ENCODE results near the gene ALDH3A2.

ALDH3A2 gene

DNA sequence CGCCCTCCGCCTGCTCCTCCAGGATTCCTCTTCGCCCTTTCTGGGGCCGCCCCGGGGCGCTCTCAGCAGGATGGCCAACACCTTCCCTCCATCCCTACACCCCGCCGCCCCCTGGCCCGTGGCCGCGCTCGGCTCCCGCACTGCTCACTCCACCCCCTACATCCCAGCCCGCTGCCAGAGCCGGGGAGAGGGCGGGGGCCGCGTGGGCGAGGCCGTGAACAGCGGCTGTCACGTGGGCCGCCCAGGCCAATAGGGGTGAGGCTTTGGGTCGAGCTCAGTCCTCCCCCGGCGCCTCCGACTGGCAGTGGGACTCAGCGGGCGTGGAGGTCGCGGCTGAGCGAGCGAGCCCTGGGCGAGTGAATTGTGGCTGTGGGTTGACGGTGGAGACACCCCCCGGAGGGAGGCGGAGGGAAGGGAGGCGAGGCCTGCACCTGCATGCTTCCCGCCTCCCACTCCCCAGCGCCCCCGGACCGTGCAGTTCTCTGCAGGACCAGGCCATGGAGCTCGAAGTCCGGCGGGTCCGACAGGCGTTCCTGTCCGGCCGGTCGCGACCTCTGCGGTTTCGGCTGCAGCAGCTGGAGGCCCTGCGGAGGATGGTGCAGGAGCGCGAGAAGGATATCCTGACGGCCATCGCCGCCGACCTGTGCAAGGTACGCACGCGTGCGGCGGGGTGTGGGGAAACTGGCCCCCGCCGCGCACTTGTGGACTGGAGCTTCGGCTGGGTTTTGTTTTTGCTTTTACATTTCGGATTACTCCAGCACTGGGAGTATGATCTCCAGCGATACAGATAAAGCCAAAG, at the start of gene ALDH3A2:
ALDH3A2 (plus strand) TSS at position 277 of the 799 bp plus-strand sequence; CDS start at position 498, 221 bp downstream.
- Mint-ChIP-seq H3K4me1 (ENCODE audit: low read depth) (peaks cover 61% of the 10 kb centered on the region), H3K36me3 (ENCODE audit: low read depth) (peaks cover 34% of the 10 kb centered on the region), H3K9me3 (peaks cover 6% of the 10 kb centered on the region), H3K27me3 (no peaks in the 10 kb centered on the region), H3K27ac (peak within 1 kb of the TSS; percentile 99), H3K4me3 (peak within 1 kb of the TSS; percentile 98)
- intact Hi-C loops (cut with micrococcal nuclease): loop anchor here (2.0 to 10.0 kb wide), 2 partner anchors 74 to 114 kb away; no protein-coding TSS in a partner anchor

DNA sequence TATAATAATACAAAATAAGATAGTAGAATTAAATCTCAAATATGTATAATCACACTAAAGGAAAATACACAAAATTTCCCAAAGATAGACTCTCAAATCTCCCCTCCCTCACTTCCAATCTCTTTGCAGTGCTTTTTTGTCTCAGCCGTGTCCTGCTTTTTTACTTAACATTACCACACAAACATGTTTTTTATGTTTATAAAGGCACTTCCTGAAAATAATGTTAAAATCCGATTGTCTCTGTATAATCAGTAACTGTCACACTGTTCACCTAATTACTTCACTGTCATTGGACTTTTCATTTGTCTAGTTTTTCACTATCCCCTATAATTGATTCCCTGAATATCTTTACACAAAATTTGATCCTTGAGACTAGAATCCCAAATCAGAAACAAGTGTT, 38.2 kb upstream of the ALDH3A2 start:
- Mint-ChIP-seq H3K9me3 (no peaks in the 10 kb centered on the region), H3K27ac (no peak overlapping the region), H3K4me3 (no peak overlapping the region), H3K27me3 (no peaks in the 10 kb centered on the region), H3K36me3 (ENCODE audit: low read depth) (no peaks in the 10 kb centered on the region), H3K4me1 (ENCODE audit: low read depth) (peaks cover 13% of the 10 kb centered on the region)
- intact Hi-C loops (cut with micrococcal nuclease): no loop called here

- no peaks in the 10 kb centered on the region for H3K9me3 Mint-ChIP-seq
- intact Hi-C loops (cut with micrococcal nuclease): no loop called here
These were observed 37.7 kb upstream of the ALDH3A2 start for GRCh38 chr17:19610879-19611278.

GRCh38 chr17:19613979-19614378, 34.6 kb upstream of the ALDH3A2 start:
- intact Hi-C loops (cut with micrococcal nuclease): no loop called here
- H3K4me3 Mint-ChIP-seq: no peak overlapping the region
- H3K9me3 Mint-ChIP-seq: peaks cover 15% of the 10 kb centered on the region
- H3K4me1 Mint-ChIP-seq (ENCODE audit: low read depth): peaks cover 13% of the 10 kb centered on the region
- H3K36me3 Mint-ChIP-seq (ENCODE audit: low read depth): peaks cover 1% of the 10 kb centered on the region
- no peak overlapping the region for H3K27ac Mint-ChIP-seq
- H3K27me3 Mint-ChIP-seq: no peaks in the 10 kb centered on the region

More at GRCh38 chr17:19610879-19611278, 37.7 kb upstream of the ALDH3A2 start:
- no peak overlapping the region for H3K4me3 Mint-ChIP-seq
- H3K27me3 Mint-ChIP-seq: no peaks in the 10 kb centered on the region
- H3K27ac Mint-ChIP-seq: peak overlapping the region; percentile 46
- peaks cover 13% of the 10 kb centered on the region for H3K4me1 Mint-ChIP-seq (ENCODE audit: low read depth)
- H3K36me3 Mint-ChIP-seq (ENCODE audit: low read depth): no peaks in the 10 kb centered on the region

DNA sequence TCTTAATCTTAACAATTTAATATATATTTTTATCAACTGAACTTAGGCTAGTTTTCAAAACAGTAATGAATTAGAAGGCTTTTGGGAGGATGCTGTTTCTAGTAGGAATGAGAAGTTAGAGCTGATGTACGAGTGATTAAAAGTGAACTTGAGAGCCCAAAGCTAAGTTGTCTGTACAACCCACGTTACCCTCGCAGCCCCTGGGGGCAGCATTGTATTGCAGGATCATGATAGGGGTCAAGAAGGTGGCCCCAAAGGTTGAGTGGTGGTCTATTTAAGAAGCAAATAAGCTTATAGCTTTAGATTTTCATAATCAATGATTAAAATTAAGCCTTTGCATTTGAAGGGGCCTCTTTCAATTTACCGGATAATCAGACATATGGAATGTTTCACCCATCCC, 33.7 kb upstream of the ALDH3A2 start:
- intact Hi-C loops (cut with micrococcal nuclease): no loop called here
- Mint-ChIP-seq H3K4me1 (ENCODE audit: low read depth) (peaks cover 13% of the 10 kb centered on the region), H3K9me3 (peaks cover 24% of the 10 kb centered on the region), H3K36me3 (ENCODE audit: low read depth) (peaks cover 11% of the 10 kb centered on the region), H3K4me3 (no peak overlapping the region), H3K27me3 (no peaks in the 10 kb centered on the region), H3K27ac (no peak overlapping the region)

DNA sequence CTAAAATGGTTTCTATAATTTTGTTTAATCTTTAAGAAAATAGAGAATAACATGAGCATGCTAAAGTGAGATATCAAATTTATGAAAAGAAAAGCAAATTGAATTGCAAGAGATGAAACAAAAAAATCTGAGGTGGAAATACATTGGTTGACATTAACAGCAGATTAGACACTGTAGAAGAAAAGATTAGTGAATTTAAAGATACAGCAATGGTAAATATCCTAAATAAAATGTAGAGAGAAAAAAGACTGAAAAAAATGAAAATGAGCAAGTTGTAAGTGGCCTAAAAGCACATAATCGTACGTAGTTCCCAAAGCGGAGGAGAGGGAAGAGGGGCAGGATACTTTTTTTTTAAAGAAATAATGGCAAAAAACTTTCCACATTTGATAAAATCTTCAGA, 30.5 kb upstream of the ALDH3A2 start:
- Mint-ChIP-seq H3K4me1 (ENCODE audit: low read depth) (no peaks in the 10 kb centered on the region), H3K27ac (no peak overlapping the region), H3K27me3 (no peaks in the 10 kb centered on the region), H3K36me3 (ENCODE audit: low read depth) (peaks cover 12% of the 10 kb centered on the region), H3K4me3 (no peak overlapping the region), H3K9me3 (peaks cover 28% of the 10 kb centered on the region)
- intact Hi-C loops (cut with micrococcal nuclease): no loop called here

- intact Hi-C loops (cut with micrococcal nuclease): no loop called here
- no peak overlapping the region for H3K4me3 Mint-ChIP-seq
- H3K9me3 Mint-ChIP-seq: peaks cover 28% of the 10 kb centered on the region
- no peak overlapping the region for H3K27ac Mint-ChIP-seq
- no peaks in the 10 kb centered on the region for H3K4me1 Mint-ChIP-seq (ENCODE audit: low read depth)
- H3K36me3 Mint-ChIP-seq (ENCODE audit: low read depth): peaks cover 12% of the 10 kb centered on the region
- no peaks in the 10 kb centered on the region for H3K27me3 Mint-ChIP-seq
These were observed 28.7 kb upstream of the ALDH3A2 start for GRCh38 chr17:19619705-19620325.

DNA sequence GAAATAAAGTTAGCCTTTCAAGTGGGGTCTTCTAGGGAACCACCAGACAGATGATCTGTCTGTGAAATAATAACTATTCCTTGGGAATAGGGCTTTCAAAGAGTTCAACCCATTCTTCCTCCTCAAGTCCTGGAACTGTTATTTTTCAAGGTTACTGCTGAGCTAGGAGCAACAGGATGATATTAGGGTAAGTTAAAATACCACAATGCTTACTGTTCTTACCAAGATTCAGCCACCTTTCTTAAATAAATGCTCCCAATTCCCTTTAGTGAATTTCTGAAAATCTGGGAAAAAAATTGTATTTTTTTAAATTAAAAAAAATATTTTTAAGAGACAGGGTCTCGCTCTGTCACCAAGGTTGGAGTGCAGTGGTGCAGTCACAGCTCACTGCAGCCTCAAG, 26.9 kb upstream of the ALDH3A2 start:
- Mint-ChIP-seq H3K27ac (no peak overlapping the region), H3K27me3 (no peaks in the 10 kb centered on the region), H3K4me1 (ENCODE audit: low read depth) (no peaks in the 10 kb centered on the region), H3K4me3 (no peak overlapping the region), H3K36me3 (ENCODE audit: low read depth) (peaks cover 12% of the 10 kb centered on the region), H3K9me3 (peaks cover 28% of the 10 kb centered on the region)
- intact Hi-C loops (cut with micrococcal nuclease): no loop called here

DNA sequence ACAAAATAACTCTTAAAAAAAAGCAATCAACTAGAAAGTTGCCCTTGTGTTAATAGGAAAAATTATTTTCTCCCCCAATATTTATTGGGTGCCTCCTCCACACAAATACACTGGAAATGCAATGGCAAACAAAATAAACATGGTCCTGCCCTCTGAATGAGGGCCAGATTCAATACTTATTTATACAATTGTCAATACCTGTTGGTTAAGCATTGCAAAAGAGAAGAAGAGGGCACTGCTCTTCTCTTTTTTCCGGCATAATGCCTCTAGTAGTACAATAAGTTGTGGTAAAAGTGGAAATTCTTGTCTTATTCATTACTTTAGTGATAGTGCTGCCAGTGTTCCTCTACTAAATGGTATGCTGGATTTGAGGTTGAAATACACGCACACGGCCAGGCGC, 22.5 kb upstream of the ALDH3A2 start:
- intact Hi-C loops (cut with micrococcal nuclease): no loop called here
- no peaks in the 10 kb centered on the region for H3K27me3 Mint-ChIP-seq
- H3K4me1 Mint-ChIP-seq (ENCODE audit: low read depth): no peaks in the 10 kb centered on the region
- no peaks in the 10 kb centered on the region for H3K36me3 Mint-ChIP-seq (ENCODE audit: low read depth)
- no peaks in the 10 kb centered on the region for H3K9me3 Mint-ChIP-seq
- no peak overlapping the region for H3K27ac Mint-ChIP-seq
- no peak overlapping the region for H3K4me3 Mint-ChIP-seq

GRCh38 chr17:19629449-19629848, 19.1 kb upstream of the ALDH3A2 start:
- Mint-ChIP-seq H3K27me3 (no peaks in the 10 kb centered on the region), H3K36me3 (ENCODE audit: low read depth) (no peaks in the 10 kb centered on the region), H3K4me1 (ENCODE audit: low read depth) (no peaks in the 10 kb centered on the region), H3K9me3 (no peaks in the 10 kb centered on the region), H3K4me3 (no peak overlapping the region), H3K27ac (no peak overlapping the region)
- intact Hi-C loops (cut with micrococcal nuclease): no loop called here

- intact Hi-C loops (cut with micrococcal nuclease): no loop called here
- Mint-ChIP-seq H3K4me3 (no peak overlapping the region), H3K36me3 (ENCODE audit: low read depth) (no peaks in the 10 kb centered on the region), H3K4me1 (ENCODE audit: low read depth) (no peaks in the 10 kb centered on the region), H3K9me3 (no peaks in the 10 kb centered on the region), H3K27me3 (no peaks in the 10 kb centered on the region), H3K27ac (no peak overlapping the region)
These were observed 18.5 kb upstream of the ALDH3A2 start for GRCh38 chr17:19630035-19630434.

GRCh38 chr17:19630661-19631060, 17.9 kb upstream of the ALDH3A2 start:
- Mint-ChIP-seq H3K27ac (no peak overlapping the region), H3K9me3 (no peaks in the 10 kb centered on the region), H3K4me1 (ENCODE audit: low read depth) (no peaks in the 10 kb centered on the region), H3K27me3 (no peaks in the 10 kb centered on the region), H3K36me3 (ENCODE audit: low read depth) (no peaks in the 10 kb centered on the region), H3K4me3 (no peak overlapping the region)
- intact Hi-C loops (cut with micrococcal nuclease): no loop called here

- intact Hi-C loops (cut with micrococcal nuclease): no loop called here
- H3K27ac Mint-ChIP-seq: no peak overlapping the region
- no peaks in the 10 kb centered on the region for H3K9me3 Mint-ChIP-seq
- no peaks in the 10 kb centered on the region for H3K36me3 Mint-ChIP-seq (ENCODE audit: low read depth)
- no peaks in the 10 kb centered on the region for H3K4me1 Mint-ChIP-seq (ENCODE audit: low read depth)
- no peak overlapping the region for H3K4me3 Mint-ChIP-seq
- no peaks in the 10 kb centered on the region for H3K27me3 Mint-ChIP-seq
These were observed 16.6 kb upstream of the ALDH3A2 start for GRCh38 chr17:19631905-19632304.

DNA sequence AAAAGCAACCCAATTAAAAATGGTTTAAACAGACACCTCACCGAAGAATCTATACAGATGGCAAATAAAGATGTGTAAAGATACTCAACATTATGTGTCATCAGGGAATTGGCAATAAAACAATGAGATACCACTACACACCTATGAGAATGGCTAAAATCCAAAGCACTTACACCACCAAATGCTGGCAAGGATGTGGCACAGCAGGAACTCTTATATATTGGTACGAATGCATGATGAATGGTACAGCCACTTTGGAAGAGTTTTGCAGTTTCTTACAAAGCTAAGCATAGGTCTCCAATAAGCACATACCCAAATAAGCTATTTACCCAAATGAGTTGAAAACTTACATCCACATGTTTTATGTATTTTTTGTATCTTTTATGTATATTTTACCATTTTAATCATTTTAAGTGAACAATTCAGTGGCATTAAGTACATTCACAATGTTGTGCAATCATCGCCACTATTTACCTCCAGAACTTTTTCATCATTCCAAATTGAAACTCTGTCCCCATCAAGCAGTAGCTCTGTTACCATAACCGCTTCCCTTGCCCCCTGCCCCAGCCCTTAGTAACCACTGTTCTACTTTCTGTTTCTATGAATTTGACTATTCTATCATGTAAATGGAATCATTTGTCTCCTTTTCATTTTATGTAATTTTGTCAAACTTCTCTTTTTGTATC, 6.7 kb upstream of the ALDH3A2 start:
- H3K27me3 Mint-ChIP-seq: peaks cover 2% of the 10 kb centered on the region
- no peaks in the 10 kb centered on the region for H3K36me3 Mint-ChIP-seq (ENCODE audit: low read depth)
- no peak overlapping the region for H3K4me3 Mint-ChIP-seq
- intact Hi-C loops (cut with micrococcal nuclease): loop anchor here (10.0 kb wide), 1 partner anchor 67 kb away; no protein-coding TSS in a partner anchor
- peaks cover 15% of the 10 kb centered on the region for H3K4me1 Mint-ChIP-seq (ENCODE audit: low read depth)
- H3K9me3 Mint-ChIP-seq: peaks cover 7% of the 10 kb centered on the region
- H3K27ac Mint-ChIP-seq: no peak overlapping the region
